Lower lobe of right lung (tissue), 2 donors: ENCODE measurements around the gene RASSF4. TPM values are rescaled to one million over a fixed set of nuclear protein-coding genes. Genes with fewer than 3 reads are reported as not detected.

Experiments used
- ATAC-seq, 2 donors: fragments of 200-7000 bp; cut with Tn5 transposase; one replicate each; pipeline ENCODE4 v1.9.1; 2020 to 2022; ENCODE audit warnings: mild to moderate bottlenecking in 2 of 2, moderate library complexity in 2 of 2
- DNase-seq: peaks from one replicate; pipeline ENCODE4 v3.0.0-alpha.2; 2020
- H3K27ac ChIP-seq: fragments of 200-600 bp; one replicate; pipeline ENCODE4 v1.8.0; 2022
- H3K27me3 ChIP-seq: fragments of 200-600 bp; one replicate; pipeline ENCODE4 v1.8.0; 2022; ENCODE audit warnings: low read depth
- H3K36me3 ChIP-seq: fragments of 200-600 bp; one replicate; pipeline ENCODE4 v1.8.0; 2022; ENCODE audit warnings: mild to moderate bottlenecking
- H3K4me1 ChIP-seq: fragments of 200-600 bp; one replicate; pipeline ENCODE4 v1.8.0; 2022
- H3K4me3 ChIP-seq: fragments of 200-600 bp; one replicate; pipeline ENCODE4 v1.8.0; 2022; ENCODE audit warnings: mild to moderate bottlenecking
- H3K9me3 ChIP-seq: fragments of 200-600 bp; one replicate; pipeline ENCODE4 v1.8.0; 2022
- intact Hi-C: fragments of 100-400 bp; cut with DNase I; formaldehyde crosslinking; loops from one replicate; pipeline ENCODE4 v1.11.0; 2022
- total RNA-seq: library from RNA; stranded (reverse); fragmentation: NEBNext Ultra II Directional; extraction: Animal tissue kit (Norgen Biotek cat#: 25700); gene quantifications from one replicate; pipeline ENCODE4 v1.2.1, GENCODE V29; 2021
- TF ChIP-seq, protein P1 (sequence below): fragments of 200-600 bp; IDR thresholded peaks from one replicate; pipeline ENCODE4 v1.8.0; 2022; ENCODE audit warnings: antibody characterized with exemption, mild to moderate bottlenecking
- donor health status: DM: no; HTN: yes; CAD: no; lungs with severe emphysema.

The RASSF4 gene
- total RNA-seq, 1 donor from 2014 or later: 49.0 TPM

DNA sequence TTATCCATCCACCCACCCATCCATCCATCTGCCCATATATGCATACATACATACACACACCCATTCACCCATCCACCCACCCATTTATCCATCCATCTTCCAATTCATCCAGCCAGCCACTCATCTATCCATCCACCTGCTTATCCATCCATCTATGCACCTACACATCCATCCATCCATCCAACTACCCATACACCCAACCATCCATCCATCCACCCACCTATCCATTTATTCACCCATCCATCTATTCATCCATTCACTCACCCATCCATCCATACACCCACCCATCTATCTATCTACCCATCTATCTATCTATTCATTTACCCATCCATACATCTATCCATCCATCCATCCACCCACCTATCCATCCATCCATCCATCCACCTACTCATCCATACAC lies 31.1 kb upstream of the RASSF4 start:
- DNase-seq (no peak), ATAC-seq (no peak)
- H3K36me3 ChIP-seq: no peaks in the 10 kb centered on the region
- intact Hi-C loops: no loop called here
- H3K4me1 ChIP-seq: peaks cover 5% of the 10 kb centered on the region
- H3K4me3 ChIP-seq: no peak overlapping the region
- H3K27me3 ChIP-seq: no peaks in the 10 kb centered on the region
- H3K27ac ChIP-seq: no peak overlapping the region
- H3K9me3 ChIP-seq: no peaks in the 10 kb centered on the region
- TF ChIP-seq, protein P1, sequence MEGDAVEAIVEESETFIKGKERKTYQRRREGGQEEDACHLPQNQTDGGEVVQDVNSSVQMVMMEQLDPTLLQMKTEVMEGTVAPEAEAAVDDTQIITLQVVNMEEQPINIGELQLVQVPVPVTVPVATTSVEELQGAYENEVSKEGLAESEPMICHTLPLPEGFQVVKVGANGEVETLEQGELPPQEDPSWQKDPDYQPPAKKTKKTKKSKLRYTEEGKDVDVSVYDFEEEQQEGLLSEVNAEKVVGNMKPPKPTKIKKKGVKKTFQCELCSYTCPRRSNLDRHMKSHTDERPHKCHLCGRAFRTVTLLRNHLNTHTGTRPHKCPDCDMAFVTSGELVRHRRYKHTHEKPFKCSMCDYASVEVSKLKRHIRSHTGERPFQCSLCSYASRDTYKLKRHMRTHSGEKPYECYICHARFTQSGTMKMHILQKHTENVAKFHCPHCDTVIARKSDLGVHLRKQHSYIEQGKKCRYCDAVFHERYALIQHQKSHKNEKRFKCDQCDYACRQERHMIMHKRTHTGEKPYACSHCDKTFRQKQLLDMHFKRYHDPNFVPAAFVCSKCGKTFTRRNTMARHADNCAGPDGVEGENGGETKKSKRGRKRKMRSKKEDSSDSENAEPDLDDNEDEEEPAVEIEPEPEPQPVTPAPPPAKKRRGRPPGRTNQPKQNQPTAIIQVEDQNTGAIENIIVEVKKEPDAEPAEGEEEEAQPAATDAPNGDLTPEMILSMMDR: no peak

DNA sequence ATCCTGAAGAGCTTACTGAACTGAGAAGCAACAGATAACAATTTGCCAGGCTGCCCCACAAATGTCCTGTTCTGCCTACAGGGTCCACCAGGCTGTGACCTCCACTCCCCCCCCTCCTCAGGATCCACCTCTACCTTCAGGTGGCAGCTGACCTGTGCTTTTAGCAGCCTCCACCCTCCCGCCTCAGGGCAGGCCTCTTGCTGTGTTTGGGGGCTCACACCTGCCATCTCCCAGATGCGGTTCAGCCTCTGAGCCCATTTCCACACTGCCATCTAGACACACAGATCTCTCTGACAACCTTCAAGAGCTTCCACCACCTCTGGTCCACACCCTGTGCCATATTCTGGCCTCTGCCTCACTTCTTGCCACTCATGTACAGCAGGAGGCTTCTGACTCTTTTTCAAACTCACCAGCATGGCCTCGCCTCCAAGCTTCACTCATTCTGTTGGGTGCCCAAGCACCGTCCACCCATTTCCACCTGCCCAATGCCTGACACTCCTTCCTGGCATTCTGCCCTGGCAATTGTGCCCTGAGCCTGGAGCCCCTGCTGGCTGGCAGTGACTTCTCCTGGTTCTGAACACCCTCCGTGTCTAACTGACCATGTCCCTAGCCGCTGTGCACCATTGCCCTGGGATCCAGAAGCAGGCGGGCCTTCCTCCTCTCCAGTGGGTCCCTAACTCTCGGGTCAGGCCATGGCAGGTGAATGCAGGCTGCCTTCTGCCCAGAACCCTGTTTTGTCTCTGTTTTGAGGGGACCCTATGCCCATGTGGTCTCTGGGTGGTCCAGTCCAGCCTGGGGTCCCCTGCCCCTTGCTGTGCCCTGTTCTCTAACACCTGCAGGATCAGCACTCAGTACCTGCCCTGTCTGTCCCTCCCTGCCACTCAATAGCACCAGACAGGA lies 30.0 kb upstream of the RASSF4 start:
- DNase-seq (no peak), ATAC-seq (no peak)
- Histone ChIP-seq H3K9me3 (no peaks in the 10 kb centered on the region), H3K36me3 (no peaks in the 10 kb centered on the region), H3K27me3 (no peaks in the 10 kb centered on the region), H3K27ac (no peak overlapping the region), H3K4me3 (no peak overlapping the region), H3K4me1 (peaks cover 5% of the 10 kb centered on the region)
- intact Hi-C loops: no loop called here
- TF ChIP-seq, protein P1: no peak

DNA sequence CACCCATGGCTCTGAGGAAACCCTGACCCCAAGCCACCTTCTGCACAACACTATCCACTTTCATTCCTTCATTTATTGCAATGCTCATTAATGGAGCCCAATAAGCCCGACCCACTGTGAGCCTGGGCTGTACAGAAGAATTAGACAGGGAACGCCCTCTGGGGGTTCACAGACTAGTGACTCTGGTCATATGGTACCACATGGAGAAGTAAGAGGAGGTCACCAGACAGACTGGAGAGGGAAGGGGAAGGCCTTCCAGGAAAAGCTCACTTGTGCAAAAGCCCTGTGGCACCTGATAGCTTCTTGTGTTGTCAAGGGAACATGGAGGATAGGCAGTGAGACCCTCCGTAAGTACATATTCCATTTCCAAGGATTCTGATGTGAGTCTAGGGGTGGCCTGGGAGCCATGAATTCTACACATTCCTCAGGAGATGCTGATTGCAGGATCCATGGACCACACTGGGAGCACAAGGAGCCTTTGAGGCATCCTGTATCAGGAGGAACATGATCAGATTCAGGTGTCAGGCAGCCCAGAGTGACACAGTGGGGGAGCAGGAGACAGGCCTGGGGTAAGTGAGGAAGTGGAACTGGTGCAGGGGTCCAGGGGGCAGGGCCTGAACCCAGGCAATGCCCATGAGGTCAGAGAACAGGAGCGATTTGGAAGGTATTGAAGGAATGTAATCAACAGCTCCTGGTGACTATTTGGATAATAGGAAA lies 28.5 kb upstream of the RASSF4 start:
- no peaks in the 10 kb centered on the region for H3K36me3 ChIP-seq
- intact Hi-C loops: no loop called here
- DNase-seq: no peak

DNA sequence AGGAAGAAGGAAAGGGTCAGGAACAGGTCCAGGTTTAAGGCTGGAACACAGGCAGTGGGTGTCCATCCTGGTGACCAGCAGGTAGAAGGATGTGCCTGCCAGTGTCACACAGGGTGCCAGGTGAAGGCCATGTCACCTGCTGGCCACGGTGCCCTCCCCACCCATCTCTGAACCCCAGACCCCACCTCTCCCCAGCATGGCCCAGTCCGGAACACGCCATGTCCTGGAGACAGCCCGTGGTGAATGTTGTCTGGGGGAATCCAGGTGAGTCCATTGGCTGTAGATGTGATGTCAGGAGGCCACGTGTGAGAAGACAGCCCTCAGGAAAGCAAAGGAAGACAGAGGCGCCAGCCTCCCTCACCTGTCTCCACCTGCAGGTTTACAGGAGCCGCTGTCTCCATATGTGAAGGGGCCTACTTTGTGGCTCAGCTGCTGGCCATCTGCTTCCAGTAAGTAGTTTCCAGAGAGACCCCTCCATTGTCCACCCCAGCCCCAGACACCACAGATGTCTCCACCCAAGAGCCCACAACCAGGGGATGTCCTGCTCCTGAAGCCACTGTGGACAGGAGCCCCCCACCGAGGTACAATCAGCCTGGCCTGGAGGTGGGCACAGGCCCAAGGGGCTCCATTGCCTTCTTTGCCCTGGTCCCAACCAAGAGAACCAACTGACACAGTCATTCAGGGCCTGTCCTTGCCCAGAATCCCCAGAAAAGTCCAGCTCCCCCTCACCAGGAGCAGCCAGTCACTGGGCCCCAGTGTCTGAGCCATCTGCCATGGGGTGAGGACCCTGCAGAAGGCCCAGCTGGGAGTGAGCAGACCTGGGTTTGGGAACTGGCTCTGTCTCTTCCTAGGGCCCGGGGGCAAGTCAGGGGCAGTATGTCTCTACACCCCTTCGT lies 27.7 kb upstream of the RASSF4 start:
- DNase-seq (no peak), ATAC-seq (no peak)
- Histone ChIP-seq H3K27me3 (no peaks in the 10 kb centered on the region), H3K9me3 (no peaks in the 10 kb centered on the region), H3K36me3 (no peaks in the 10 kb centered on the region), H3K4me3 (no peak overlapping the region), H3K4me1 (peaks cover 14% of the 10 kb centered on the region), H3K27ac (no peak overlapping the region)
- TF ChIP-seq, protein P1: no peak
- intact Hi-C loops: no loop called here

More for the DNA sequence above, 28.5 kb upstream of the RASSF4 start:
- H3K27ac ChIP-seq: no peak overlapping the region
- no peak overlapping the region for H3K4me3 ChIP-seq
- peaks cover 14% of the 10 kb centered on the region for H3K4me1 ChIP-seq
- no peaks in the 10 kb centered on the region for H3K9me3 ChIP-seq
- ATAC-seq: peak in 1 of 2 donors; percentile 41
- TF ChIP-seq, protein P1: no peak
- H3K27me3 ChIP-seq: no peaks in the 10 kb centered on the region
